DLD1 (cell line): Measurements from ENCODE around the gene MYRFL.
"Not testable (repeated sequence)": the region's sequence is repeated elsewhere in the genome, so short reads cannot be mapped to it uniquely, and the experiment has no call there.

Source experiments
- in situ Hi-C: cut with HindIII; loops from 2 replicates; pipeline ENCODE4 v1.10.0; 2017; ENCODE audit warnings: low sequenced_read_pairs

The MYRFL gene

GRCh38 chr12:69840727-69841126, 15.7 kb downstream of the MYRFL start:
- in situ Hi-C loops: no loop called here

- in situ Hi-C loops: no loop called here
Measured at GRCh38 chr12:69843608-69844007, 18.6 kb downstream of the MYRFL start.

GRCh38 chr12:69844416-69844815, 19.4 kb downstream of the MYRFL start:
- in situ Hi-C loops: no loop called here

- in situ Hi-C loops: no loop called here
Measured at GRCh38 chr12:69844836-69845235, 19.8 kb downstream of the MYRFL start.

- in situ Hi-C loops: no loop called here
Measured at GRCh38 chr12:69846976-69847375, 21.9 kb downstream of the MYRFL start.

- in situ Hi-C loops: no loop called here
Measured at GRCh38 chr12:69851976-69852375, 26.9 kb downstream of the MYRFL start.

GRCh38 chr12:69853176-69853961, 28.3 kb downstream of the MYRFL start:
- in situ Hi-C loops: not testable (repeated sequence)

- in situ Hi-C loops: no loop called here
Measured at GRCh38 chr12:69866698-69867097, 41.7 kb downstream of the MYRFL start.

GRCh38 chr12:69868695-69869094, 43.7 kb downstream of the MYRFL start:
- in situ Hi-C loops: no loop called here

GRCh38 chr12:69872804-69873203, 47.8 kb downstream of the MYRFL start:
- in situ Hi-C loops: no loop called here

GRCh38 chr12:69873429-69873828, 48.4 kb downstream of the MYRFL start:
- in situ Hi-C loops: no loop called here

GRCh38 chr12:69874606-69875005, 49.6 kb downstream of the MYRFL start:
- in situ Hi-C loops: loop anchor here (25.0 kb wide), 2 partner anchors 688 to 863 kb away; no protein-coding TSS in a partner anchor

GRCh38 chr12:69875416-69875935, 50.4 kb downstream of the MYRFL start:
- in situ Hi-C loops: loop anchor here (25.0 kb wide), 2 partner anchors 687 to 862 kb away; no protein-coding TSS in a partner anchor

GRCh38 chr12:69879007-69879960, 54.3 kb downstream of the MYRFL start:
- in situ Hi-C loops: loop anchor here (25.0 kb wide), 2 partner anchors 683 to 858 kb away; no protein-coding TSS in a partner anchor

- in situ Hi-C loops: loop anchor here (25.0 kb wide), 2 partner anchors 682 to 857 kb away; no protein-coding TSS in a partner anchor
Measured at GRCh38 chr12:69880571-69880970, 55.5 kb downstream of the MYRFL start.

GRCh38 chr12:69881771-69882170, 56.7 kb downstream of the MYRFL start:
- in situ Hi-C loops: loop anchor here (25.0 kb wide), 2 partner anchors 681 to 856 kb away; no protein-coding TSS in a partner anchor

GRCh38 chr12:69884386-69884785, 59.4 kb downstream of the MYRFL start:
- in situ Hi-C loops: loop anchor here (25.0 kb wide), 2 partner anchors 678 to 853 kb away; no protein-coding TSS in a partner anchor

- in situ Hi-C loops: loop anchor here (25.0 kb wide), 2 partner anchors 677 to 852 kb away; no protein-coding TSS in a partner anchor
Measured at GRCh38 chr12:69885658-69886057, 60.6 kb downstream of the MYRFL start.

GRCh38 chr12:69886109-69886508, 61.1 kb downstream of the MYRFL start:
- in situ Hi-C loops: loop anchor here (25.0 kb wide), 2 partner anchors 676 to 851 kb away; no protein-coding TSS in a partner anchor

- in situ Hi-C loops: loop anchor here (25.0 kb wide), 2 partner anchors 676 to 851 kb away; no protein-coding TSS in a partner anchor
Measured at GRCh38 chr12:69886715-69887114, 61.7 kb downstream of the MYRFL start.

GRCh38 chr12:69888901-69889300, 63.9 kb downstream of the MYRFL start:
- in situ Hi-C loops: loop anchor here (25.0 kb wide), 2 partner anchors 673 to 848 kb away; no protein-coding TSS in a partner anchor
